K562 (cell line): ENCODE data around the gene XPR1. TPM values are rescaled to one million over a fixed set of nuclear protein-coding genes. Genes with fewer than 3 reads are reported as not detected.

Experiments
- ATAC-seq: fragments of 200-7000 bp; cut with Tn5 transposase; 3 replicates; pipeline ENCODE4 v1.9.1; 2020; ENCODE audit warnings: moderate library complexity
- BruUV-seq: library from RNA; stranded (reverse); fragments of 400-500 nt; replicated peaks from 2 replicates; lab custom pipeline; 2021; lab: Mats Ljungman, UMichigan
- CTCF ChIA-PET: fragments of 300-600 bp; formaldehyde crosslinking; extraction: SDS; loops from one replicate; lab custom pipeline; 2021; ENCODE audit warnings: low intra/inter-chr PET ratio; lab: Yijun Ruan, JAX
- POLR2A ChIA-PET: fragments of 300-600, 350-650 bp; sonication (Branson Sonifier 250); formaldehyde crosslinking; extraction: SDS; loops from one replicate; lab custom pipeline; 2021; ENCODE audit warnings: antibody characterized with exemption, inconsistent platforms; lab: Yijun Ruan, JAX
- DNase-seq, 4 experiments: peaks; one replicate each; pipeline versions ENCODE4 v3.0.0 to v3.0.0-alpha.2; 2011 to 2018; ENCODE audit warnings: low spot score in 3 of 4, mixed read lengths in 3 of 4; ENCODE audit errors: extremely low read depth in 1 of 4
- FAIRE-seq: peaks from 2 replicates; lab custom pipeline; 2011; peaks lifted over from hg19 to GRCh38; lab: Jason Lieb, UNC
- H2AFZ ChIP-seq: 2 replicates; pipeline ENCODE4 v1.6.0; 2011; ENCODE audit warnings: low read depth, low read length, control low read depth, inconsistent platforms
- H3K27ac ChIP-seq: fragments of 200-600 bp; 3 replicates; pipeline ENCODE4 v1.8.0; 2011; ENCODE audit warnings: low read depth, mild to moderate bottlenecking, control low read depth, inconsistent platforms, low read length, moderate library complexity, mixed read lengths; ENCODE audit errors: extremely low read depth
- H3K27me3 ChIP-seq, 2 experiments: fragments of 300-600 bp in 1 of 2; 2 replicates in 1 of 2; 3 replicates in 1 of 2; pipeline versions ENCODE4 v1.6.0 to v1.8.0; 2011; ENCODE audit warnings: inconsistent platforms in 2 of 2, low read length in 2 of 2, mild to moderate bottlenecking in 1 of 2, mixed read lengths in 1 of 2, moderate library complexity in 1 of 2; ENCODE audit not compliant: control insufficient read depth in 2 of 2, insufficient read depth in 2 of 2
- H3K36me3 ChIP-seq: fragments of 300-600 bp; 3 replicates; pipeline ENCODE4 v1.8.0; 2011; ENCODE audit warnings: mild to moderate bottlenecking, low read length, inconsistent platforms; ENCODE audit not compliant: control insufficient read depth, insufficient read depth
- H3K4me1 ChIP-seq, 2 experiments: fragments of 200-600 bp in 1 of 2; replicated peaks in 1 of 2; 2 replicates in 1 of 2; 3 replicates in 1 of 2; pipeline versions ENCODE4 v1.5.1 to v1.8.0; 2011; ENCODE audit warnings: inconsistent platforms in 2 of 2, low read length in 2 of 2, mild to moderate bottlenecking in 1 of 2, mixed read lengths in 1 of 2, moderate library complexity in 1 of 2; ENCODE audit not compliant: control insufficient read depth in 2 of 2, insufficient read depth in 2 of 2
- H3K4me2 ChIP-seq: 2 replicates; pipeline ENCODE4 v1.6.1; 2011; ENCODE audit warnings: low read length, control low read depth, inconsistent platforms, mixed read lengths; ENCODE audit not compliant: insufficient read depth
- H3K4me3 ChIP-seq: fragments of 200-600 bp; sonication (generic), shearing (Covaris generic); 2 replicates; pipeline ENCODE4 v1.5.1; 2016; ENCODE audit warnings: control low read depth, inconsistent platforms
- H3K79me2 ChIP-seq: fragments of 200-600 bp; 3 replicates; pipeline ENCODE4 v1.8.0; 2011; ENCODE audit warnings: low read length, inconsistent platforms; ENCODE audit not compliant: control insufficient read depth, insufficient read depth
- H3K9ac ChIP-seq, 2 experiments: 2 replicates each; pipeline versions ENCODE4 v1.6.0 to v1.6.1; 2011; ENCODE audit warnings: low read depth in 2 of 2, low read length in 2 of 2, control low read depth in 1 of 2, inconsistent platforms in 1 of 2, mild to moderate bottlenecking in 1 of 2, mixed read lengths in 1 of 2; ENCODE audit not compliant: insufficient read depth in 1 of 2
- H3K9me1 ChIP-seq: one replicate; pipeline ENCODE4 v1.6.0; 2011; ENCODE audit warnings: inconsistent platforms, mild to moderate bottlenecking, low read length, moderate library complexity; ENCODE audit not compliant: control insufficient read depth, insufficient read depth
- H3K9me3 ChIP-seq: replicated peaks from 2 replicates; pipeline ENCODE4 v1.5.1; 2011; ENCODE audit warnings: low read depth, low read length, inconsistent platforms; ENCODE audit not compliant: control insufficient read depth, insufficient read depth
- H4K20me1 ChIP-seq: replicated peaks from 2 replicates; pipeline ENCODE4 v1.6.1; 2011; ENCODE audit warnings: low read length, inconsistent platforms, mixed read lengths; ENCODE audit not compliant: control insufficient read depth, insufficient read depth
- KLF13 ChIP-seq: fragments of 450-650 bp; IDR thresholded peaks from 2 replicates; pipeline ENCODE4 v1.6.1; 2016; ENCODE audit warnings: missing genetic modification characterization, low read depth, mild to moderate bottlenecking, missing compliant biosample characterization, moderate library complexity, borderline replicate concordance
- RBM22 ChIP-seq: fragments of 200-400 bp; formaldehyde crosslinking; IDR thresholded peaks from 2 replicates; pipeline ENCODE4 v1.6.1; 2018; ENCODE audit warnings: low read length, low read depth; ENCODE audit not compliant: poor library complexity, severe bottlenecking
- ZFP36 ChIP-seq: fragments of 150-350 bp; IDR thresholded peaks from 2 replicates; pipeline ENCODE4 v1.6.1; 2018; ENCODE audit warnings: low read length, low read depth; ENCODE audit not compliant: partially characterized antibody
- ZFPM2 ChIP-seq: fragments of 250-450 bp; sonication (Bioruptor Pico); IDR thresholded peaks from 2 replicates; pipeline ENCODE4 v1.5.1; 2022; ENCODE audit warnings: mild to moderate bottlenecking
- ZNF407 ChIP-seq: fragments of 450-650 bp; IDR thresholded peaks from 2 replicates; pipeline ENCODE4 v1.6.1; 2016; ENCODE audit warnings: low read depth
- WGBS: fragments of 100-300 bp; shearing (Covaris generic); methylation state at CpG from one replicate; pipeline ENCODE4 v1.1.6; 2016; ENCODE audit warnings: low coverage, mixed read lengths; ENCODE audit not compliant: insufficient coverage; ENCODE audit errors: missing lambda C conversion rate; 5-methylcytosine and 5-hydroxymethylcytosine counted together
- in situ Hi-C: fragments of 300-500 bp; cut with MboI; formaldehyde crosslinking; loops from 4 replicates; pipeline ENCODE4 v1.15.0; 2018; ENCODE audit warnings: inconsistent platforms, mixed read lengths
- intact Hi-C: fragments of 100-400 bp; cut with micrococcal nuclease; formaldehyde crosslinking; loops from 2 replicates; pipeline ENCODE4 v1.14.2; 2022
- polyA plus RNA-seq, 8 experiments: library from polyadenylated mRNA; depleted of rRNA in 4 of 8; stranded (reverse) in 5 of 8; unstranded in 3 of 8; fragments of >200 nt; fragmentation: Nextera tagmentation in 2 of 8; fragmentation: Illumina TruSeq in 1 of 8; extraction: Ambion mirVana in 2 of 8; extraction: Trizol in 1 of 8; gene quantifications; 2 replicates each; pipeline versions ENCODE4 v1.2.1 to v1.2.3, GENCODE V29; 2011 to 2014; ENCODE audit warnings: inconsistent platforms in 1 of 8, missing spikeins in 1 of 8
- total RNA-seq, 7 experiments: library from RNA; depleted of rRNA in 6 of 7; stranded (reverse); fragments of >200 nt in 6 of 7; fragmentation: Illumina TruSeq in 2 of 7; extraction: Trizol in 2 of 7; gene quantifications; 2 replicates each; pipeline versions ENCODE4 v1.2.1 to v1.2.3, GENCODE V29; 2011 to 2021; ENCODE audit warnings: low replicate concordance in 1 of 7
- TF ChIP-seq, protein P1 (sequence below), 2 experiments: fragments of 450-650 bp in 1 of 2; sonication (generic) in 1 of 2; formaldehyde crosslinking in 1 of 2; IDR thresholded peaks in 1 of 2; conservative IDR thresholded peaks in 1 of 2; 2 replicates each; pipeline versions ENCODE4 v1.6.1 to v1.8.1; 2016 to 2023; ENCODE audit warnings: mild to moderate bottlenecking in 2 of 2, moderate library complexity in 2 of 2, inconsistent platforms in 1 of 2, missing genetic modification reagents in 1 of 2

The XPR1 gene
- total and polyA plus RNA-seq, 9 of the 15 experiments (the other 6 are each of a cell fraction or from before 2014, with no cell fraction given) = 3.0 to 66.2 (median 38.6) TPM

DNA sequence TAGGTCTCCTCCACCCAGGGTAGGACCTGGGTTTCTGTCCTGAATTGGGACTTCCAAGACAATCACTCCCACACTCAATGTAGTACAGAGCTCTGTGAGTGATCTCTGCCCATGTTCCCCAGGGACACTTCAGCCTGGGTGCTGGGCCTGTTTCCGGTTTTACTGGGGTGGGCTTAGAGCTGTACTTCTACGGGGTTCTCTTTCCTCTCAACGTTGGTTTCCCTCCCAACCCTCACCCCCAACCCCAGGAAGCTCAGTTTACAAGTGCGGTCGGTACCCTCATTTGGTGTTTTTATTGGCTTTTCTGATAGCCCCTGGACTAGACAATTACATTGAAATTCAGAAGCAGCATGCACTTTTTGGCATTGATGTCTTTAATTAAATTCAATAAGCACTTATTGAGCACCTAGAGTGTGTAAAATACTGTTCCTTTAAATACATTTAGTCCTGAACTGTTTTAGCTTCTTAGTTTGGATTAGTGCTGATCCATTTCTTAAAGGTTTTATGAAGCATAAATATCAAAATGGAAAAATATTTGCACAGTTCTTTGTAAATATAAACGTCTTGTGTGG is 542 bp upstream of the XPR1 start:
- ATAC-seq = no peak
- in situ Hi-C loops = loop anchor here (25.0 kb wide), 1 partner anchor 531 kb away; no protein-coding TSS in a partner anchor
- no peak for DNase-seq
- Histone ChIP-seq H3K36me3 (no peaks in the 10 kb centered on the region; the same call in 2 of the 3 replicates), H3K9me3 (no peaks in the 10 kb centered on the region; the same call in 1 of the 2 replicates), H3K9me1 (no peaks in the 10 kb centered on the region), H3K4me1 (peaks cover 5 to 16% of the 10 kb centered on the region in 2 experiments; a peak in 4 of 5 replicates), H3K4me2 (0 out of 2 replicates have a peak overlapping the region, but pooled peaks have one; percentile 1), H4K20me1 (no peaks in the 10 kb centered on the region; the same call in 1 of the 2 replicates), H3K9ac (peak overlapping the region; percentile 5 to 43; a peak in 2 of 4 replicates), H3K4me3 (no peak overlapping the region), H3K27me3 (no peaks in the 10 kb centered on the region), H3K27ac (peak overlapping the region; percentile 8; the same call in 1 of the 3 replicates), H2AFZ (peak overlapping the region; percentile 57), H3K79me2 (peaks cover 44% of the 10 kb centered on the region)
- POLR2A ChIA-PET = interaction anchor here (0.6 to 2.2 kb wide), 16 partner anchors 8 to 251 kb away, joined by 3 to 16 read pairs (median 5); no protein-coding TSS in a partner anchor
- no peak for FAIRE-seq
- WGBS = 35% methylated on average over 6 of the region's 6 CpGs
- no TSS peak for BruUV-seq
- intact Hi-C loops = loop anchor here (1.0 to 10.0 kb wide), 5 partner anchors 20 to 524 kb away; no protein-coding TSS in a partner anchor
- CTCF ChIA-PET = no interaction called here
- TF ChIP-seq ZFP36 (no peak), ZNF407 (no peak), KLF13 (0 out of 2 replicates have a peak, but pooled peaks have one; percentile 15), ZFPM2 (CRISPR knock-in tag) (no peak), RBM22 (no peak)
- TF ChIP-seq, protein P1, sequence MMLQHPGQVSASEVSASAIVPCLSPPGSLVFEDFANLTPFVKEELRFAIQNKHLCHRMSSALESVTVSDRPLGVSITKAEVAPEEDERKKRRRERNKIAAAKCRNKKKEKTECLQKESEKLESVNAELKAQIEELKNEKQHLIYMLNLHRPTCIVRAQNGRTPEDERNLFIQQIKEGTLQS (IDR thresholded peaks at IDR 0.05) = no peak
- TF ChIP-seq, protein P1 (CRISPR knock-in tag; conservative IDR thresholded peaks at IDR 0.05) = 0 out of 2 replicates have a peak, but pooled peaks have one; percentile 20
